Prostate gland (tissue), 2 donors: ENCODE data around the gene ALKBH5.

Source experiments
- POLR2AphosphoS5 ChIP-seq: sonication (generic); formaldehyde crosslinking; IDR thresholded peaks from one replicate; pipeline ENCODE4 v1.6.1; 2017; ENCODE audit warnings: antibody characterized with exemption
- TF ChIP-seq, protein P1 (sequence below), 4 experiments: fragments of 200-600 bp in 2 of 4; fragments of 450-650 bp in 2 of 4; sonication (generic) in 2 of 4; IDR thresholded peaks; 1 replicate in 3 of 4; 2 replicates in 1 of 4; pipeline ENCODE4 v1.5.1; 2016 to 2019; ENCODE audit warnings: antibody characterized with exemption in 4 of 4, mild to moderate bottlenecking in 2 of 4, moderate library complexity in 2 of 4

DNA sequence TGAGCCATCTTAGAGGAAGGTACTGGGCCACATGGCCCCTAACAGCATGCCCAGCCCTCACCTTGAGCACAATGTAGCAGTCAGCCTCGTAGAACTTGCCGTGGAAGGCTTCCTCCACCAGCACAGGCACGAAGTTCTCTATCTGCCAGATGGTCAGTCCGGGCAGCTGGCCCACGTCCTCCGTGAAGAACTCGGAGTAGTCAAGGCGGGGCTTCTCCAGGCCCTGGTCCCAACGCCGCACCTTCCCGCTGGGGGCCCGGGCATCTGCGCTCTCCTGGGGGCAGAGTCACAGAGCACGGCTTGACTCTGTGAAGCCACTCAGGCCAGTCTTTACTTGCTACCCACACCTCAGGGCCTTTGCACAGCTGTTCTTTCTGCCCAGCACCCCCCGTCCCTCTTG, 67.6 kb downstream of the ALKBH5 start:
- TF ChIP-seq, protein P1, sequence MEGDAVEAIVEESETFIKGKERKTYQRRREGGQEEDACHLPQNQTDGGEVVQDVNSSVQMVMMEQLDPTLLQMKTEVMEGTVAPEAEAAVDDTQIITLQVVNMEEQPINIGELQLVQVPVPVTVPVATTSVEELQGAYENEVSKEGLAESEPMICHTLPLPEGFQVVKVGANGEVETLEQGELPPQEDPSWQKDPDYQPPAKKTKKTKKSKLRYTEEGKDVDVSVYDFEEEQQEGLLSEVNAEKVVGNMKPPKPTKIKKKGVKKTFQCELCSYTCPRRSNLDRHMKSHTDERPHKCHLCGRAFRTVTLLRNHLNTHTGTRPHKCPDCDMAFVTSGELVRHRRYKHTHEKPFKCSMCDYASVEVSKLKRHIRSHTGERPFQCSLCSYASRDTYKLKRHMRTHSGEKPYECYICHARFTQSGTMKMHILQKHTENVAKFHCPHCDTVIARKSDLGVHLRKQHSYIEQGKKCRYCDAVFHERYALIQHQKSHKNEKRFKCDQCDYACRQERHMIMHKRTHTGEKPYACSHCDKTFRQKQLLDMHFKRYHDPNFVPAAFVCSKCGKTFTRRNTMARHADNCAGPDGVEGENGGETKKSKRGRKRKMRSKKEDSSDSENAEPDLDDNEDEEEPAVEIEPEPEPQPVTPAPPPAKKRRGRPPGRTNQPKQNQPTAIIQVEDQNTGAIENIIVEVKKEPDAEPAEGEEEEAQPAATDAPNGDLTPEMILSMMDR (IDR thresholded peaks at IDR 0.05): no peak
- TF ChIP-seq POLR2AphosphoS5: no peak
